GM23248 (cell line): ENCODE measurements around the gene RNF214. TPM values are rescaled to one million over a fixed set of nuclear protein-coding genes. Genes with fewer than 3 reads are reported as not detected.

Experiments used
- DNase-seq: peaks from one replicate; pipeline ENCODE4 v3.0.0-alpha.2; 2015
- H2AFZ ChIP-seq: fragments of 200-600 bp; sonication (generic); 2 replicates; pipeline ENCODE4 v1.6.1; 2016; ENCODE audit warnings: antibody characterized with exemption
- H3F3A ChIP-seq: fragments of 200-600 bp; sonication (generic); 2 replicates; pipeline ENCODE4 v1.6.1; 2016; ENCODE audit warnings: mild to moderate bottlenecking, antibody characterized with exemption, mixed run types; ENCODE audit not compliant: insufficient read depth
- H3K27ac ChIP-seq: fragments of 200-600 bp; sonication (generic); 2 replicates; pipeline ENCODE4 v1.5.1; 2016; ENCODE audit warnings: mild to moderate bottlenecking
- H3K27me3 ChIP-seq: fragments of 200-600 bp; sonication (generic); replicated peaks from 2 replicates; pipeline ENCODE4 v1.6.1; 2016; ENCODE audit warnings: mild to moderate bottlenecking; ENCODE audit not compliant: insufficient read depth
- H3K36me3 ChIP-seq: fragments of 200-600 bp; sonication (generic); 2 replicates; pipeline ENCODE4 v1.6.1; 2016; ENCODE audit warnings: low read depth, mild to moderate bottlenecking
- H3K4me1 ChIP-seq: fragments of 200-600 bp; sonication (generic); 2 replicates; pipeline ENCODE4 v1.6.1; 2016; ENCODE audit warnings: mild to moderate bottlenecking; ENCODE audit not compliant: insufficient read depth
- H3K4me2 ChIP-seq: fragments of 200-600 bp; sonication (generic); one replicate; pipeline ENCODE4 v1.6.1; 2016; ENCODE audit warnings: mild to moderate bottlenecking; ENCODE audit not compliant: unreplicated experiment
- H3K4me3 ChIP-seq: fragments of 200-600 bp; sonication (generic); 2 replicates; pipeline ENCODE4 v1.5.1; 2016; ENCODE audit warnings: mild to moderate bottlenecking
- H3K79me2 ChIP-seq: fragments of 200-600 bp; sonication (generic); 2 replicates; pipeline ENCODE4 v1.6.1; 2016; ENCODE audit warnings: mild to moderate bottlenecking; ENCODE audit not compliant: insufficient read depth
- H3K9ac ChIP-seq: fragments of 200-600 bp; sonication (generic); 2 replicates; pipeline ENCODE4 v1.6.1; 2016; ENCODE audit warnings: mild to moderate bottlenecking
- H3K9me2 ChIP-seq: fragments of 200-600 bp; sonication (generic); 2 replicates; pipeline ENCODE4 v1.6.1; 2016; ENCODE audit warnings: mixed run types, mild to moderate bottlenecking, moderate library complexity; ENCODE audit not compliant: insufficient read depth
- H3K9me3 ChIP-seq: fragments of 200-600 bp; sonication (generic); one replicate; pipeline ENCODE4 v1.6.1; 2017; ENCODE audit warnings: low read depth
- H4K20me1 ChIP-seq: fragments of 200-600 bp; sonication (generic); 2 replicates; pipeline ENCODE4 v1.6.0; 2016; ENCODE audit not compliant: insufficient read depth
- EZH2 ChIP-seq: fragments of 200-600 bp; sonication (generic); IDR thresholded peaks from 2 replicates; pipeline ENCODE4 v1.6.1; 2018; ENCODE audit warnings: antibody characterized with exemption, mild to moderate bottlenecking; ENCODE audit not compliant: insufficient read depth, poor library complexity, severe bottlenecking
- EZH2phosphoT487 ChIP-seq: fragments of 200-600 bp; sonication (generic); IDR thresholded peaks from 2 replicates; pipeline ENCODE4 v1.6.1; 2018; ENCODE audit warnings: antibody characterized with exemption, moderate library complexity, mild to moderate bottlenecking, low read depth; ENCODE audit not compliant: insufficient read depth
- WGBS, 2 experiments: methylation state at CpG; one replicate each; pipeline ENCODE4 v1.1.6; 2015 to 2017; ENCODE audit warnings: low lambda C conversion rate in 2 of 2, low coverage in 1 of 2; ENCODE audit errors: missing lambda C conversion rate in 2 of 2; 5-methylcytosine and 5-hydroxymethylcytosine counted together
- in situ Hi-C: fragments of 300-500 bp; cut with MboI; formaldehyde crosslinking; loops from 2 replicates; pipeline ENCODE4 v1.15.0; 2020
- polyA plus RNA-seq: library from polyadenylated mRNA; unstranded; fragments of >200 nt; fragmentation: Nextera tagmentation; extraction: Ambion mirVana; gene quantifications from 2 replicates; pipeline ENCODE4 v1.2.1, GENCODE V29; 2016
- total RNA-seq: library from RNA; depleted of rRNA; stranded (reverse); fragments of >200 nt; shearing (Covaris generic); gene quantifications from 2 replicates; pipeline ENCODE4 v1.2.3, GENCODE V29; 2014

RNF214 gene
- total and polyA plus RNA-seq, 2 experiments from 2014 or later, result 5.8 to 11.3 TPM

DNA sequence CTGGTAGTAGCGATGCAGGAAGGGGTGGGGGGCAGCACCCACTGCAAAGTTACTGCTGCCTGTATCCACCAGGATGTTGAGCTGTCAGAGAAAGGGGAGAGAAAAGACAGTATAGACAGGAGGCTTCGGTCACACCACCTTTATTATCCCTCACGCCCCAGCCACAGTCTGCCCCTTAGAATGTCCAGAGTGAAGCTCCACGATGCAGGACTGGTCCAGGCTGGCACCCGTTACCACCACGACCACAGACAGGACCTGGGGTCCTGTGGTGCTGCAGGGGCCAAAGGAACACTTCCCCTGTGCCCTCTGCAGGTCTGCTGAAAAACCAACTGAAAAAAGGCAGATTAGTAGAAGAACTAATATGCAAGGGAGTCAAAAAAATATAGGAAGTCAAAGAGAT, 64.4 kb downstream of the RNF214 start:
- H3K79me2 ChIP-seq, result no peaks in the 10 kb centered on the region
- no peaks in the 10 kb centered on the region for H3K9me3 ChIP-seq
- WGBS, 2 experiments, result 86 to 89% methylated on average over 6 of the region's 6 CpGs
- no peaks in the 10 kb centered on the region for H3F3A ChIP-seq
- H4K20me1 ChIP-seq, result no peaks in the 10 kb centered on the region
- DNase-seq, result no peak
- no peak overlapping the region for H3K4me2 ChIP-seq
- TF ChIP-seq EZH2, result no peak
- TF ChIP-seq EZH2phosphoT487, result no peak
- no peak overlapping the region for H3K27ac ChIP-seq
- no peaks in the 10 kb centered on the region for H3K27me3 ChIP-seq
- H3K4me3 ChIP-seq, result no peak overlapping the region
- no peak overlapping the region for H3K9ac ChIP-seq
- peaks cover 5% of the 10 kb centered on the region for H3K36me3 ChIP-seq
- no peak overlapping the region for H2AFZ ChIP-seq
- in situ Hi-C loops, result no loop called here
- no peaks in the 10 kb centered on the region for H3K9me2 ChIP-seq
- H3K4me1 ChIP-seq, result peaks cover 12% of the 10 kb centered on the region

DNA sequence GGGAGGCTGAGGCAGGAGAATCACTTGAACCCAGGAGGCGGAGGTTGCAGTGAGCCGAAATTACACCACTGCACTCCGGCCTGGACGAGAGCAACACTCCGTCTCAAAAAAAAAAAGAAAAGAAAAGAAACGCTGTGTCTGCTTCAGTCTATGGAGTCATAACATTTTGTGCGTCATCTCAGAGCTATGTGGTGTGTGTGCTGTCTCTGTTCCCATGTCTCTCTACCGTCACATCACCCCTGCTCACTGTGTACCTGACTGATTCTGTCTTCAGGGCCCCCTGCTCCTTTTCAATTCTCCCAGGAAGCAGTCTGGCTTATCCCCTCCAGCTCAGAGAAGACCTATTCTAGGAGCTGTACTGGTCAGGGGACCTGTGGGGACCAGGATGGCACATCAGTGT, 65.7 kb downstream of the RNF214 start:
- H3K79me2 ChIP-seq, result 0 out of 2 replicates have a peak, but pooled peaks cover 3% of the 10 kb centered on the region
- in situ Hi-C loops, result no loop called here
- H3K4me2 ChIP-seq, result no peak overlapping the region
- peaks cover 5% of the 10 kb centered on the region for H3K36me3 ChIP-seq
- TF ChIP-seq EZH2 (no peak), EZH2phosphoT487 (no peak)
- DNase-seq, result no peak
- H3K9me2 ChIP-seq, result no peaks in the 10 kb centered on the region
- peaks cover 12% of the 10 kb centered on the region for H3K4me1 ChIP-seq
- H3K27me3 ChIP-seq, result no peaks in the 10 kb centered on the region
- H3K4me3 ChIP-seq, result no peak overlapping the region
- H3K9me3 ChIP-seq, result no peaks in the 10 kb centered on the region
- H3F3A ChIP-seq, result no peaks in the 10 kb centered on the region
- no peak overlapping the region for H3K9ac ChIP-seq
- no peak overlapping the region for H3K27ac ChIP-seq
- H4K20me1 ChIP-seq, result no peaks in the 10 kb centered on the region
- 92 to 95% methylated on average over 8 of the region's 8 CpGs for WGBS, 2 experiments
- H2AFZ ChIP-seq, result no peak overlapping the region

GRCh38 chr11:117299351-117300282, 67.1 kb downstream of the RNF214 start:
- no peak for DNase-seq

GRCh38 chr11:117300283-117300663, 67.8 kb downstream of the RNF214 start:
- H3K4me2 ChIP-seq, result peak overlapping the region; percentile 59
- H3K79me2 ChIP-seq, result 0 out of 2 replicates have a peak, but pooled peaks cover 3% of the 10 kb centered on the region
- peak; percentile 52 for DNase-seq
- H3K9ac ChIP-seq, result peak overlapping the region; percentile 35; the same call in 1 of the 2 replicates
- peak overlapping the region; percentile 29; the same call in 1 of the 2 replicates for H3K4me3 ChIP-seq
- H3K9me2 ChIP-seq, result no peaks in the 10 kb centered on the region
- 15 to 25% methylated on average over 14 to 17 of the region's 17 CpGs for WGBS, 2 experiments
- H3K27me3 ChIP-seq, result no peaks in the 10 kb centered on the region
- TF ChIP-seq EZH2 (no peak), EZH2phosphoT487 (no peak)
- H4K20me1 ChIP-seq, result no peaks in the 10 kb centered on the region
- H3K9me3 ChIP-seq, result no peaks in the 10 kb centered on the region
- in situ Hi-C loops, result no loop called here
- peaks cover 12% of the 10 kb centered on the region for H3K4me1 ChIP-seq
- no peak overlapping the region for H3K27ac ChIP-seq
- peak overlapping the region; percentile 35; the same call in 1 of the 2 replicates for H2AFZ ChIP-seq
- H3F3A ChIP-seq, result no peaks in the 10 kb centered on the region
- no peaks in the 10 kb centered on the region for H3K36me3 ChIP-seq

More at GRCh38 chr11:117299351-117300282, 67.1 kb downstream of the RNF214 start:
- Histone ChIP-seq H3K9me3 (no peaks in the 10 kb centered on the region), H3K79me2 (0 out of 2 replicates have a peak, but pooled peaks cover 3% of the 10 kb centered on the region), H3K9me2 (no peaks in the 10 kb centered on the region), H4K20me1 (no peaks in the 10 kb centered on the region), H3K27ac (no peak overlapping the region), H3K27me3 (no peaks in the 10 kb centered on the region), H3K4me1 (peaks cover 12% of the 10 kb centered on the region), H3K4me3 (no peak overlapping the region), H3F3A (no peaks in the 10 kb centered on the region), H3K4me2 (no peak overlapping the region), H3K9ac (peak overlapping the region; percentile 35; the same call in 1 of the 2 replicates), H3K36me3 (no peaks in the 10 kb centered on the region), H2AFZ (0 out of 2 replicates have a peak overlapping the region, but pooled peaks have one; percentile 35)
- in situ Hi-C loops, result no loop called here
- TF ChIP-seq EZH2phosphoT487, result no peak
- TF ChIP-seq EZH2, result no peak
- 71 to 79% methylated on average over 11 to 12 of the region's 12 CpGs for WGBS, 2 experiments
